HG03045 (cell line): Measurements from ENCODE around the gene TIMD4.
A peak's percentile ranks its signal among the peaks of the same experiment; 100 is the strongest.
"Not testable (repeated sequence)": the region's sequence is repeated elsewhere in the genome, so short reads cannot be mapped to it uniquely, and the experiment has no call there.

Experiments
- ATAC-seq: cut with Tn5 transposase; IDR thresholded peaks from one replicate; pipeline ENCODE4 v1.9.1; 2021; ENCODE audit warnings: mild to moderate bottlenecking, moderate library complexity; ENCODE audit not compliant: unreplicated experiment

The TIMD4 gene

DNA sequence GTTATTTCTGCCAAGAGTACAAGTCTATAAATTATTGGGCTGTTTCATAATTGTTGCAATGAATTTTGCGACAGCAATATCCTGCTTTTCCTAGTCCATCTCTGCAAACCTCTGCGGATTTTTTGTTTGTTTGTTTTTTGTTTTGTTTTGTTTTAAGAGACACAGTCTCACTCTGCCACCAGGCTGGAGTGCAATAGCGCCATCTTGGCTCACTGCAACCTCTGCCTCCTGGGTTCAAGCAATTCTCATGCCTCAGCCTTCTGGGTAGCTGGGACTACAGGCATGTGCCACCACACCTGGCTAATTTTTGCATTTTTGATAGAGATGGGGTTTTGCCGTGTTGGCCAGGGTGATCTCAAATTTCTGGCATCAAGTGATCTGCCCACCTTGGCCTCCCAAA, 37.3 kb downstream of the TIMD4 start:
- not testable (repeated sequence) for ATAC-seq

- ATAC-seq = peak; percentile 47
Measured at GRCh38 chr5:156922207-156922792, 40.7 kb downstream of the TIMD4 start.

- peak; percentile 45 for ATAC-seq
Measured at GRCh38 chr5:156920861-156921431, 42.1 kb downstream of the TIMD4 start.

DNA sequence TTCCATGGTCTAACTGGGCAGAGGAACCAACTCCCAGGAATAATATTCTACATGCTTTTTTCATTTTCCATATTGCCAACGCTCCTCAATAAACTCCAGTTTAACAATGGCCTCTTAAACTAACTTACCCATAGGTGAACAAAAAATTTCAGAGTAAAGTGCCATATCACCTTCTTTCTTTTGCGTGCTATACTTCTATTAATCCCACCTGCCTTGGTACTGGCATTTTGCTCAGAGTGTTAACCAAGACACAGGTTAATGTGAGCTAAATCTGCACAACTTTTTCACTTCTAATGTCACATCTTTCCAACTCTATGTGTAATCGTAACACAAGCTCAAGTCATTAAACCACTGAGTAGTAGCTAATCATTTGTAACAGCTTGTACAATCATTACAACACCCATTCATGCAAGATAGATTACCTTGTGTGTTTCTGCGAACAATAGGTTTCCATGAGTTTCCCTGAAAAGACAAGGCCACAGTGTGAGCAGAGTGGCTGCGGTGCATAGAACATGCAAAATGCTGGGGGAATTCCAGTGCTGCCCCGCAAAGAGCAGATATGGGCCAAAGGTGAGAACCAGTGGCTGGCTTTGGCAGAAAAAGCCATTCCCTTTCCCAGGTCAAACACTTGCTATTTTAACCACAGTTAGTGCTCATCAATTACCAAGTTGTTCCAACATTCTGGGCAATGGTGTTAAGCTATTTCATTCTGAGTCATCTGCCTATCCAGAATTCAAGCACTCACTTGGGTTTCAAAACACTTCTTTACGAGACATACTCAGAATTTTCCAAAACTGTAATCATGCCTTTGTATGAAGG, 42.8 kb downstream of the TIMD4 start:
- ATAC-seq = peak; percentile 52

DNA sequence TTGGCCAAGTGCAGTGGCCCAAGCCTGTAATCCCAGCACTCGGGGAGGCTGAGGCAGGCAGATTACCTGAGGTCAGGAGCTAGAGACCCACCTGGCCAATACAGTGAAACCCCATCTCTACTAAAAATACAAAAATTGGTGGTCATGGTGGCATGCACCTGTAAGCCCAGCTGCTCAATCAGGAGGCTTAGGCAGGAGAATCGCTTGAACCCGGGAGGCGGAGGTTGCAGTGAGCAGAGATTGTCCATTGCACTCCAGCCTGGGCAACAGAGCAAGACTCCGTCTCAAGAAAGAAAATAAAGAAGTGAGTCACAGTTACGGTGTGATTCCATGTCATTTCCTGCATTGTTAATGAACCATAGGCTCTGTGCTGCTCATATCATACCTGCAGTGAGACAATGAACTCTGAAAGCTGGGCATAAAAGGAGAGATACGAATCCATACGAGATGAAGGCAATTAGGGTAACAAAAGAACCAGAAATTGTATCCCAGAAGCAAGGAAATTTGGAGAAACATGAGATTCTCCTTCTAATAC, 44.6 kb downstream of the TIMD4 start:
- ATAC-seq = no peak

GRCh38 chr5:156914371-156914737, 48.7 kb downstream of the TIMD4 start:
- no peak for ATAC-seq

GRCh38 chr5:156913719-156914370, 49.2 kb downstream of the TIMD4 start:
- ATAC-seq = peak; percentile 84

DNA sequence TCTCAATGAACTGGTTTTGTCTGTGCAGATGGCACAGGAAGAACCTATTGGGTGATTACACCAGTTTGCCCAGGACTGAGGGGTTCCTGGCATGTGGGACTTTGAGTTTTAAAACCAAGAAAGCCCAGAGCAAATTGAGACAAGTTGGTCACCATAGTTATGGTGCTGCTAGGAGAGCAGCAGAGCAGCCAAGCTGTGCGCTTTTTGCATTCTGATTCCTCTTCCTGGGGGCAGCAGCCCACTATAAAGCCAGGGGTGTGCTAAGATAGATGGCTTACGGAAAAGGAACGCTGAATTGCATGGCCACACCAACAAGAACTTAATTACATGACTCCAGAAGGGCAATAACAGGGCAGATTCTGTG, 49.7 kb downstream of the TIMD4 start:
- no peak for ATAC-seq

DNA sequence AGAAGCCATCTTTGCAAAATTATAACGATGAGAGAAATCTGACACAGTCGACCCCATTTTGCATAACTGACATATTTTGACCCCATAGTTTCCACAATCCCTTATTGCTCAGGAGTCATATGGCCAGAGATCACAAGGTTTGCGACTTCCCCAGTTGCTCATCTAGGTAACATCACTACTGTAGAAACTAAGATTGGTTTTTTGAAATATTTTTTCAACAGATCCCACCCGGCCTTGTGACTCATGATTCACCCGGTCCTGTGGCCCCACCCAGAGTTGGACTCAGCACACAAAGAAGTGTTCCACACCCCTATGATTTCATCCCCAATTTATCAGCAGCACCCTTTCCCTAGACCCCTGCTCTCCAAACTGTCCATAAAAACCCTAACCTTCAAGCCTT, 50.2 kb downstream of the TIMD4 start:
- no peak for ATAC-seq

DNA sequence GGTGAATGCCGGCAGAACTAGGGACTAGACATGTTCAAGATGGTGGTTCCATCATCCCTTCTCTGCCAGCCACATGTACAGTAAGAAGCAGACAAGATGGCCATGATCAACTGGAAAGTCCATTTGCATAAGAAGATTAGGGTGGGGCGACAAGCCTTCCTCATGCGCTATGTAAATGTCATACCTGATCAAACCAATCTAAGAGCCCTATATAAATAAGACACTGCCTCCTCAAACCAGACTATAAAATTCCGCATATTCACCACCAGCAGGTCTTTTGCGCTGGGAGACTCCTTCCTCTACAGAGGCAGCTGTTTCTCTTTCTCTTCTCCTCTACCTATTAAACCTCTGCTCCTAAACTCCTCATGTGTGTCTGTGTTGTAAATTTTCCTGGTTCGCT, 53.8 kb downstream of the TIMD4 start:
- no peak for ATAC-seq

DNA sequence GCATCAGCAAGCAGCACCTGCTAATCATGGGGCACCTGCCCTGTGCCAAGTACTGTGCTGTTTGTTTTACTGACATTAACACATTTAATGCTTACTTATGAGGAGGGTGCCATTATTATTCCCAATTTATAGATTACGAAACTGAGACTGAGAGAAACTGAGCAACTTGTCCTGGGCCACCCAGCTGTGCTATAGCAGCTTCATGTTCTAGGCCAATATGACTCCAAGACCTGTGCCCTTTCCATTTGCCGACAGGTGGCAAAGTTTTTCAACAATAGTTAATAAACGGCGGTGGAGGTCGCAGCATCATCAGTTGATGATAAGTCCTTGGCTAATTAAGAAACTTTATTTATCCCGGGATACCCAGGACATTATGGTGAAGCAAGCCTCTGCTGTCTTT, 55.4 kb downstream of the TIMD4 start:
- ATAC-seq = no peak

GRCh38 chr5:156906807-156907206, 56.2 kb downstream of the TIMD4 start:
- no peak for ATAC-seq

DNA sequence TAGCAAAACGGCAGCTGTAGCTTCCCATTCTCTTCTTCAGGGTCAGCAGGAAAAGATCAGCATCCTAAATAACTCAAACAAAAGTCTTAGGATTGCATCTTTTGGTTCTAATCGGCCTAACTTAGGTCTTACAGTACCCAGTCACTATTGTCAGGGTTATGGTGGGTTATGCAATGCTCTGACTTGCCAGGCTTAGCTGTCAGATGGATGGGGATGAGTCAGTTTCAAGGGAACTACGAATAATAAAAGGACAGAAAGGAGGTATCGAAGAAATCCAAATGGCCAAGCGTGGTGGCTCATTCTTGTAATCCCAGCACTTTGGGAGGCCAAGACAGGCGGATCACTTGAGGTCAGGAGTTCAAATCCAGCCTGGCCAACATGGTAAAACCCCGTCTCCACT, 66.5 kb downstream of the TIMD4 start:
- no peak for ATAC-seq

DNA sequence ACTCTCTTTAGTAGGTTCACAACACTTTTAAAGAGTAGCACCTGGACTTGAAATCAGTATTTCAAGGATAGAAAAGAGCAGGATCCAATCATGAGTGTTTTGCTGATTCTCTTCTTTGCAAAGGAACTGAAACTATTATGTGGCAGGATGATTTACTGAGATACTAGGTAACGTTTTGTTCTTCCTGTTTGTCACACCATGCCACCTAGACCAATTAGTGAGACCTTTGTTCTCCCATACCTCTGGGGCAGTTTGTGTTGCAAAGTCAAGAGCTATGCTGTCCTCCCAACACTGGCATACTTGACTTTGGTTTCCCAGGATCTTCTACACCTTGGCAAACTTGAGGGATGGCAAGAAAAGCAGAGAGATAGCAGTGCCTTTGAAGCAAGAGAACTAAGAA, 69.5 kb downstream of the TIMD4 start:
- ATAC-seq = no peak

- no peak for ATAC-seq
Measured at GRCh38 chr5:156892864-156893263, 70.2 kb downstream of the TIMD4 start.

GRCh38 chr5:156892223-156892622, 70.8 kb downstream of the TIMD4 start:
- ATAC-seq = no peak

DNA sequence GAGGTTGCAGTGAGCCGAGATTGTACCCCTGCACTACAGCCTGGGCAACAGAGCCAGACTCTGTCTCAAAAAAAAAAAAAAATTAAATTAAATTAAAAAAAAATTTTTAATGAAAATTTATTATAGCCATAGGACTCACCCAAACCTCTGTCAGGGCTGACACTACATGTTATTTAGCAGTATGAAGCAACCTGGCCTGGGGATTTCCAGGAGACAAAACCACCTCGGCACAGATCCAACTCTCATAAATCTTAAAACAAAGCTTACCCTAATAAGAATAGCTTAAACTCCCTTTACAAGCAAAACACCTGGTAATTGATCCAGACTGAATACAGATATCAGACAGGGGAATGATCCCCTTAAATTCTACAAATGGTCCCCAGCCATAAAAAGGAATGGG, 74.5 kb downstream of the TIMD4 start:
- ATAC-seq = no peak

GRCh38 chr5:156883316-156883875, 79.6 kb downstream of the TIMD4 start:
- ATAC-seq = no peak

- ATAC-seq = peak; percentile 91
Measured at GRCh38 chr5:156879665-156880285, 83.3 kb downstream of the TIMD4 start.

GRCh38 chr5:156871212-156871611, 91.8 kb downstream of the TIMD4 start:
- ATAC-seq = no peak

GRCh38 chr5:156870498-156870839, 92.6 kb downstream of the TIMD4 start:
- ATAC-seq = no peak
